GM19043 (cell line): Measurements from ENCODE around the gene IL34.
"Not testable (repeated sequence)": the region's sequence is repeated elsewhere in the genome, so short reads cannot be mapped to it uniquely, and the experiment has no call there.

Source experiments
- ATAC-seq: cut with Tn5 transposase; IDR thresholded peaks from one replicate; pipeline ENCODE4 v1.9.1; 2021; ENCODE audit warnings: low read depth; ENCODE audit not compliant: unreplicated experiment

Gene IL34

GRCh38 chr16:70630960-70631745 is 15.2 kb upstream of the IL34 start:
- no peak for ATAC-seq

DNA sequence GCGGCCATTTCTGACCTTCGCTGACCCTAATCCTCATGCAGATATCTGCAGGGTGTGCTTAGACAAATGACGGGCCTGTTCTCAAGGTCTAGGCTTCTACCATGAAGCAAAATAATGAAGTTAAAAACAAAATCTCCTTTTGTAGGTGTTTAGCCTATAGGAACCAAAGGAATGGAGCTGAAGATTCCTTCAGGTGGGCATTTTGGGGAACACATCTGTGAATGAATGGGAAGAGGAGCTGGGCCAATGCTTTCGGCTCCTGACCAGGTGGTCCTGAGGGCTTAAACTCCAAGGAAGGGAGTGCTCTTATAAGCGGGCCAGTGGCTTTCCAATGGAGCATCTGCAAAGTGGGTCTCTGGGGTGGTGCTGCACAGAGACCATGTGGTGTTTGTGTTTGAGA is 14.1 kb upstream of the IL34 start:
- no peak for ATAC-seq

- ATAC-seq = not testable (repeated sequence)
Measured at GRCh38 chr16:70633617-70634016, 12.7 kb upstream of the IL34 start.

- ATAC-seq = no peak
Measured at GRCh38 chr16:70634861-70635260, 11.5 kb upstream of the IL34 start.

DNA sequence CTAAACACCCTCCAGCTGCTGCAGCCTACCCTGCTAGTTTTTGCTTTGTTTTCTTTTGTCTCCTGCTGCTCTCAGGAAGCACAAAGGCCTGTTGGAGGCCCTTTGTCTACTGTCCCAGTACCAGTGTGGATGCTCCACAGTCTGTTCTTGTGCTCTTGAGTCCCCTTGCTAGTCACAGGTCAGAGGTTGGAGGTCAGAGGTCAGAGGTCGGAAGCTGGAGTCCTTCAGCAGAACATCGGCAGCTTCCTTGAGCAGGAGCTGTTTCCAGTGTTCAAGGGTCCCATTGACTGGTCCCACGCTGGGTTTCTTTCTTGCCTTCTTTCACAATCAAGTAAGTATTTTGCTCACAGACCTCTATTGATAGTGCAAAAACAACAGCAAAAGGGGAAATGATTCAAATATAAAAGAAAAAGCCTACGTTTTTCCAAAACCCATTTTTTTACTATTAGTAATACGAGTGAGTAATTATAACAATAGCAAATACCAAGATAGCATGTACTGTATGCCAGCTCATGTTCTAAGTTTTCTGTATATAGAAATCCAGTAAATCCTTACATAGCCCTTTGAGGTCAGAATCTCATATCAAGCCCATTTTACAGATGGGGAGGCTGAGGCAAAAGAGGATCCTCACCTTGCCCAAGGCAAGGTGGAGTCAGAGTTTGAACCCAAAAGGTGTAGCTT is 10.9 kb upstream of the IL34 start:
- no peak for ATAC-seq

DNA sequence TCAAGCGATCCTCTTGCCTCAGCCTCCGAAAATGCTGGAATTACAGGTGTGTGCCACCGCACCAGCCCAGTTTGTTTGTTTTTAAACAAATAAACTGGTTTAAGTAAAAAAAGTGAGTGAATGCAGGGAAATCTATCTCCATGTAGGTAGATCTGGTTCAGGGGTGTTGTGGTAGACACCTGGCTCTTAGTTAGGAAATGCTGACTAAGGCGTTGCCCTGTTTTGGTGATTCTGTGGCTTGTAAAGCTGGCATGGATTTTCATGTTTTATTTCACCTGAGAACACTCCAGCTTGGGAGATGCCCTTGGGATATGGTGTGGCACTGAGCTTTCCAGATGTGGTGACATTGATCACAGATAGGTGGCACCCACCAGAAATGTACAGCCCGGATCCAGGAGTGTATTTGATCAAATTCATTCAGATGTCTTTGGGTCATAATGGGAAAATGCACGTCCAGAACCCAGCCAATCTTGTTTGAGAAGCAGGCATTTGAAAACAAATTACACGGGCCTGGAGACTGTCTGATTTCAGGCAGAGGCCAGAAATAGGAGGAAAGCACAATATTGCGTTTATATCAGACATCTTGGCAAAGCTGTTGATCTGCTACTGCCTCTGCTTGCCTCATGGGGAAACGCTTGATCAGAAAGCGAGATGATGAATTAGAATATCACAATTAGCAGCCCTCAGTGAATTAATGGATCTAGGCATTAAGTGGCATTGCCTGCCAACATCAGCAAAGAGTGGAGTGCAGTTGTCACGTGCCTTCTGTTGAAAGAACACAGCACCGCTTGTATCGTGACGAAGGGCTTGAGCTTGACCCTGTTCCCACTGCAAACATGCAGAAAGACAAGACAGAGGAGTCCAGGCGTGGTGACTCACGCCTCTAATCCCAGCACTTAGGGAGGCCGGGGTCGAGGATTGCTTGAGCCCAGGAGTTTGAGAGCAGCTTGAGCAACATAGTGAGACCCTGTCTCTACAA is 7.3 kb upstream of the IL34 start:
- ATAC-seq = no peak

DNA sequence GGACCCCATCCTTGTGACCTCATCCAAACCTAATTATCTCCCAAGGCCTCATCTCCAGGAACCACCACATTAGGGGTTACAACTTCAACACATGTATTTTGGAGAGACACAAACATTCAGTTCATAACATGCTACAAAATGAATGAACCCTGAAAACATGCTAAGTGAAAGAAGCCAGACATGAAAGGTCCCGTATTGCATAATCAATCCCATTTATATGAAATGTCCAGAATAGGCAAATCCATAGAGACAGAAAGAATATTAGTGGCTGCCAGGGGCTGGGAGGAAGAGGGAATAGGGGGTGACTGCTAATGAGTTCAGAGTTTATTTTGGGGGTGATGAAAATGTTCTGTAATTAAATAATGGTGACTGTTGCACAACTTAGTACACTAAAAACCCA is 3.7 kb upstream of the IL34 start:
- ATAC-seq = no peak

GRCh38 chr16:70643264-70643663 is 3.1 kb upstream of the IL34 start:
- not testable (repeated sequence) for ATAC-seq

- no peak for ATAC-seq
Measured at GRCh38 chr16:70644763-70645597, 1.4 kb upstream of the IL34 start.

- ATAC-seq = no peak
Measured at GRCh38 chr16:70647441-70648359, 1.3 kb downstream of the IL34 start.

GRCh38 chr16:70648606-70649005 is 2.2 kb downstream of the IL34 start:
- ATAC-seq = no peak

- ATAC-seq = no peak
Measured at GRCh38 chr16:70649300-70649699, 2.9 kb downstream of the IL34 start.

DNA sequence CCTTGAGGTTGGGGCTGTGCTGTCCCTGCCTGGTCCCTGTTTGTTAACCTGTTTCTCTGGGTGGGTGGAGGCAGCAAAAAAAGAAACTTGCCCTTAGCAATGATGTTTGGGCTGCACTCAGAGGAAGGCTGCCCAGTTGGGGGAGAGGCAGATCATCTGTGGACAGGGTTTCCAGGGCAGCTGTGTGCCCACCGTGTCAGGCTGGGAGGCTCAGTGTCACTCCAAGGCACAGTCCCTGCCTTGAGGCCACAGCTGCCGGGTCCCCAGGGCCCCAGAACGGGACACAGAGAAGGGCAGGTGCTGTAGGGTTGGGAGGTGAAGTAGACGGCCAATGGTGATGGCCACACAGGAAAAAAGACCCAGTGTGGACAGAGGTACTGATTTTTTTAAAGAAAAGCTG is 3.9 kb downstream of the IL34 start:
- ATAC-seq = no peak

DNA sequence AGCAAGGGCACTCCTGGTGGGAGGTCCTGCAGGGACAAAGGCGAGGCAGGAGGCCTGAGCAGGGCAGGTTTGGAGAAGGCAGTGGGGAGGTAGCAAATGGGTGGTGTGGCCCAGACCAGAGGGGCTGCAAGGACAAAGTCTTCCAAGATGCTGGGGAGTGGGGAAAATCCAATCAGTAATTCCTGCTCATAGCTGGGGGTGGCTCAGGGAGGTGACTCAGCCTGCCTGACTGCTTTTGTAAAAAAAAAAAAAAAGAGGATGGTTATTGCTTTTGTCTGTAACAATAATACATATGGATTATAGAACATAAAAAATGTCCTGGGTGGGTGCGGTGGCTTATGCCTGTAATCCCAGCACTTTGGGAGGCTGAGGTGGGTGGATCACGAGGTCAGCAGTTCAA is 5.2 kb downstream of the IL34 start:
- no peak for ATAC-seq

DNA sequence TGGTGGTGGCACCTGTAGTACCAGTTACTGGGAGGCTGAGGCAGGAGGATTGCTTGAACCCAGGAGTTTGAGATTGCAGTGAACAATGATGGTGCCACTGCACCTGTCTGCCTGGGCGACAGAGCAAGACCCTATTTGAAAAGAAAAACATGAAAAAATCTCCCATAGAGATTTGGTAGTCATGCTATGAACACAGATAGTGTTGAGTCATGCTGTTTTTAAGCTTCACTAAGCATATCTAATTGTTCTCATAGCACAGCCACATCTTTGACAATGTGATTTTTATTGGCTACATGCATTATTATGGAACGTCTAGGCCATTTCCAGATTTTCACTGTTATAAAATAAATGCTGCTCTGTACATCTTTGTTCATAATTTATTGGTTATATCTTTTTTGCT is 6.0 kb downstream of the IL34 start:
- ATAC-seq = no peak

DNA sequence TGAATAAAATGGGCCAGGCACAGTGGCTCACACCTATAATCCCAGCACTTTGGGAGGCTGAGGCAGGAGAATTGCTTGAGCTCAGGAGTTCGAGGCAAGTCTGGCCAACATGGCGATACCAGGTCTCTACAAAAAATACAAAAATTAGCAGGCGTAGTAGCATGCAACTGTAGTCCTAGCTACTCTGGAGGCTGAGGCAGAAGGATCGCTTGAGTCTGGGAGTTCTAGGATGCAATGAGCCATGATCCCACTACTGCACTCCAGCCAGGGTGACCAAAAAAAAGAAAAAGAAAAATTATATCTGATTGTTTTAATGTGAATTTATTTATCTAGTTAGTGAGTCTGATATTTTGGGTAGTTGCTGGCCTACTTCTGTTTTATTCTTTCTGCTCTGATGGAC is 7.0 kb downstream of the IL34 start:
- no peak for ATAC-seq

GRCh38 chr16:70653809-70654771 is 7.7 kb downstream of the IL34 start:
- no peak for ATAC-seq
